Posterior vena cava (tissue), 2 donors: Measurements from ENCODE around the gene PBLD. TPM values are rescaled to one million over a fixed set of nuclear protein-coding genes. Genes with fewer than 3 reads are reported as not detected.
"Not testable (repeated sequence)": the region's sequence is repeated elsewhere in the genome, so short reads cannot be mapped to it uniquely, and the experiment has no call there.

Experiments used
- DNase-seq: peaks from one replicate; pipeline ENCODE4 v3.0.0-alpha.2; 2020; ENCODE audit warnings: low spot score
- intact Hi-C, 2 donors: fragments of 100-400 bp; cut with DNase I; formaldehyde crosslinking; loops; one replicate each; pipeline versions ENCODE4 v1.14.1 to v1.14.2; 2022 to 2023
- total RNA-seq, 2 donors: library from RNA; stranded (reverse); fragmentation: NEBNext Ultra II Directional; extraction: Animal tissue kit (Norgen Biotek cat#: 25700); gene quantifications; one replicate each; pipeline ENCODE4 v1.2.1, GENCODE V29; 2021
- donor health status: DM: yes; HTN: yes; CAD: no.
- donor health status: DM: yes; HTN: yes; CAD: no.

PBLD gene
- total RNA-seq, 2 donors from 2014 or later, result 9.4 to 12.5 TPM

DNA sequence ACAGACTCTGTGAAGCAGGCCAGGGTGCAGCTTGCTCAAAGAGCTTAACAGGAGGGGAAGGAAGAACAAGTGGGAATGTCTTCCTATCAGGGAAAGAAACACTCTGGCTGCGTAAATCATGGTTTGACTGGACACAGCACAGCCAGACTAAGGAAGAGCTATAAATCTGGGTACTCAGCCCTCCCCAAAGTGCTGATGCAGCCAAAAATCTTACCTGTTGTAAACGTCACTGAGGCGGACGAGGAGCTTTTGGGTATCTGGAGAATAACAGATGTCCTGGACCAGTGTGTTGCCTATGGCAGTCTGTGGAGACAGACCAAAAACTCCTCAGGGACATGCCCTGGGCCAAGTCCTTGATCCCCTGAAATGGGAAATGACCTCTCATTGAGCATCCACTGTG, 44.0 kb downstream of the PBLD start:
- intact Hi-C loops, result no loop called here
- no peak for DNase-seq

DNA sequence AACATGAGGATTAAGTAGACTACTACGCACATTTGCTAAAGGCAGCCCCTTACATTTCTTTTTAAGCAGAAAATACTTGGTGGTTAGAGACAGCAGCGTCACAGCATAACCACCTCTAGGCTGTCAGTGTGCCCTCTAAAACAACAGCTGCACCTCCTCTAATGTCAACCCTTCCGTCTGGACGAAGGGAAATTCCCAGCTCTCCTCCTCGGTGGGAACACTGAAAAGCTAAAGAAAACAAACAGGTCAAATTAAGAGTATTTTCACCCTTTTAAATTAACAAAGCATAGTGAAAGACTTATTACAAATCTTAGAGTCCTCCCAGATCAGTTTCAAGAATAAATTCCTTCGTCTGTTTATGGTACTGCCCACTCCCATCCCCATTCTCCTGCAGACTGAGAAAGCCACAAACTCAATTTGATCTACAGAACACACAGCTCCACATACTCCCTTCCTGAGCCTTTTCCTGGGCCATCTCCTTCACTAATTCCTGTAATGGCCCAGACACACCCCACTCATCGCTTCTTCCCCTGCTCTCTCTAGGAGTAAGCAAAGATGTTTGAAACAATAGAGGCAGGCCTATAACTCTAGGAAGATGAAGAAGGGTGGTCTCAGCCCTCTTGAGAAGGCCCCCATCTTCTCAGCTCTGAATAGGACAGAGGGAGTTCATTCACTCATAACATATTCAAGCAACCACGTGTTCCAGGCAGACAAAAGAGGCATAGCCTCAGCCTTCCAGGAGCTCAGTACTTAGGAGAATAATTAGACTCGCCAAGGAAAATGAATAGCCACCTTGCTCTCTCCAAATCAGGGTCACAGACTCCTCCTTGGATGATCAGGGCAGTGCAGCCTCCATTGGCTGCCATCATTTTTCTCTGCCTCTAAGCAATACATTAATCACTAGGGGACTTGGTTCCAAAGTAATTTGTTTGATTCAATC, 48.4 kb downstream of the PBLD start:
- intact Hi-C loops, result no loop called here
- DNase-seq, result no peak

DNA sequence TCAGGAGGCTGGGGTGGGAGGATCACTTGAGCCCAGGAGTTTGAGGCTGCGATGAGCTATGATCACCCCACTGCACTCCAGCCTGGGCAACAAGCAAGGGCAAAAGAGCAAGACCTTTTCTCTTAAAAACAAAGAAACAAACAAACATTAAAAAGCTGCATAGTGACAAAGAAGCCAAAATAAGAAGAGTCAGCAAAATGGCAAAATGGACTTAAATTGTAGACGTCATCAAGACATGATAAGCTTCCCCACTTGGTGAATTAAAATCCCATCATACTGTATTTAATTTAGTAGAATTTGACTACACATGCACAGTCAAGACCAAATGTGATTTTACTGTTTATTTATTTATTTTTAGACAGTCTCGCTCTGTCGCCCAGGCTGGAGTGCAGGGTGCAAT, 52.0 kb downstream of the PBLD start:
- no peak for DNase-seq
- intact Hi-C loops, result no loop called here

DNA sequence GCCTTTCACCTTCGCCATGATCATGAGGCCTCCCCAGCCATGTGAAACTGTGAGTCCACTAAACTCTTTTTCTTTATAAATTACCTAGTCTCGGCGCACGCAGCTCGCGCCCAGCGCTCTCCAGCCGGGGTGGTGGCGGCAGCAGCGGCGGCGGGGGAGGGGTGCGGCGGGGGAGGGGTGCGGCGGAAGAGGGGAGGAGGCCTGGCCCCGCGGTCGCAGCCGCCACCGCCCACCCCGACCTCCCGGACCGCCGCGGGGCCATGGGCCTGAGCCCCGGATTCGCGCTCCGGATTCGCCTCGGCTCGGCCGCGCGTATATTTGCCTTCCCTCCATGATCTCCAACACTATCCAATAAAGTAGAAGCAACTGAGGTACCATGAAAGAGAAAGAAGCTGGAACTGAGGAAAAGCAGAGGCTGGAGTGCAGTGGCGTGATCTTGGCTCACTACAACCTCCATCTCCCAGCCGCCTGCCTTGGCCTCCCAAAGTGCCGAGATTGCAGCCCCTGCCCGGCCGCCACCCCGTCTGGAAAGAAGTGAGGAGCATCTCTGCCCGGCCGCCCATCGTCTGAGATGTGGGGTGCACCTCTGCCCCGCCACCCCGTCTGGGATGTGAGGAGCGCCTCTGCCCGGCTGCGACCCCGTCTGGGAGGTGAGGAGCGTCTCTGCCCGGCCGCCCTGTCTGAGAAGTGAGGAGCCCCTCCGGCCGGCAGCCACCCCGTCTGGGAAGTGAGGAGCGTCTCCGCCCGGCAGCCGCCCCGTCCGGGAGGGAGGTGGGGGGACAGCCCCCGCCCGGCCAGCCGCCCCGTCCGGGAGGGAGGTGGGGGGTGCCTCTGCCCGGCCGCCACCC, 53.6 kb downstream of the PBLD start:
- intact Hi-C loops, DNase-seq: not testable (repeated sequence)

DNA sequence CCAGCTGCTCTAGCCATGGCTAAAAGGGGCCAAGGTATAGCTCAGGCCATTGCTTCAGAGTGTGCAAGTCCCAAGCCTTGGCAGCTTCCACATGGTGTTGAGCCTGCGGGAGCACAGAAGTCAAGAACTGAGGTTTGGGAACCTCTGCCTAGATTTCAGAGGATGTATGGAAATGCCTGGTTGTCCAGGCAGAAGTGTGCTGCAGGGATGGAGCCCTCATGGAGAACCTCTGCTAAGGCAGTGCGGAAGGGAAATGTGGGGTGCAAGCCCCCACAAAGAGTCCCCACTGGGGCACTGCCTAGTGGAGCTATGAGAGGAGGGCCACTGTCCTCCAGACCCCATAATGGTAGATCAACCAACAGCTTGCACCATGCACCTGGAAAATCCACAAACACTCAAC, 54.9 kb downstream of the PBLD start:
- intact Hi-C loops, DNase-seq: not testable (repeated sequence)

DNA sequence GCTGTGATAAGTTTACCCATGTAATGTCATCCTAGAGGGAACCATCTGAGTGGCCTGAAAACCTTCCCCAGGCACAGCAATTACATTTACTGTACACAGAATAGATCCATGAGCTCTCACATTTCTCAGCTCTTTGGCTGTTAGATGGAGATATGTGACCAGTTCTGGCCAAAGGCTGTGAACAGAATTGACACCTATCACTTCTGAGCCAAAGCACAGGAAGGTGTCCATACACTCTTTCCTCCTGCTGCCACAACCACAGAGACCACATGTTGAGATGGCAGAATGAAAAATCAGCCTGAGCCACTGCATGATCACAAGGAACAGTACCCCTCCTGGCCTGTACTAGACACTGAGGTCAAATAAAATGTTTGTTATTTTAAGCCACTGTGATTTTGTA, 56.5 kb downstream of the PBLD start:
- no peak for DNase-seq
- intact Hi-C loops, result no loop called here

DNA sequence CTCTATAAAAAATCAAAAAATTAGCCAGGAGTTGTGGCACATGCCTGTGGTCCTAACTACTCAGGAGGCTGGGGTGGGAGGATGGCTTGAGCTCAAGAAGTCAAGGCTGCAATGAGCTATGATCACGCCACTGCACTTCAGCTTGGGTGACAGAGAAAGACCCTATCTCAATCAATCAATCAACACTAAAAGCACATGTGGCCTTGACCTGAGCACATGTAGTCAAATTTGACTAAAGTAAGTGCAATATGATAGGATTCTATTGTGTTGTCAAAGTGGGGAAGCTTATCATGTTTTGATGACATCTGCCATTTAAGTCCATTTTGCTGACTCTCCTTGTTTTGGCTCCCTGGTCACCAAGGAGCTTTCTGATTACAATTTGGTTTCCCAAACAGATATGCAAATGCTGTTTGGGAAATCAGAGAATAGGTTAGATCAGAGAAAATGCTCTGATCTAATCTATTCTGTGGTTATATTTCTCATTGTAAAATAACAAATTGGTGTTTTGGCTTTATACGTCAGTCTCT, 57.1 kb downstream of the PBLD start:
- intact Hi-C loops, result no loop called here
- DNase-seq, result no peak

DNA sequence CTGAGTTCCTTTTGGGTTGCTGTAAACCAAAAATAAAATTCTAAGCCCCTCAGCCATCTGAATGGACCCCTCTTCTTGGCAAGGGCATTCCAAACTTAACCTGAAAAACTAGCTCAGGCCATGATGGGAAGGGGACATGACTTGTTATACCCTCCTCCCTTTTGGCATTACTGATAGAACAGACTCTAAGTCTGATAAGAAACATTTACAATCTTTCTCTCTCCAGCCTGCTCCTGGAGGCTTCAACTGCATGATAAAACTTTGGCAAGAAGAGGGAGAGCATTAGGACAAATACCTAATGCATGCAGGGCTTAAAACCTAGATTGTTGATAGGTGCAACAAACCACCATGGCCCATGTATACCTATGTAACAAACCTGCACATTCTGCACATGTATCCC, 59.9 kb downstream of the PBLD start:
- DNase-seq, result no peak
- intact Hi-C loops, result no loop called here

DNA sequence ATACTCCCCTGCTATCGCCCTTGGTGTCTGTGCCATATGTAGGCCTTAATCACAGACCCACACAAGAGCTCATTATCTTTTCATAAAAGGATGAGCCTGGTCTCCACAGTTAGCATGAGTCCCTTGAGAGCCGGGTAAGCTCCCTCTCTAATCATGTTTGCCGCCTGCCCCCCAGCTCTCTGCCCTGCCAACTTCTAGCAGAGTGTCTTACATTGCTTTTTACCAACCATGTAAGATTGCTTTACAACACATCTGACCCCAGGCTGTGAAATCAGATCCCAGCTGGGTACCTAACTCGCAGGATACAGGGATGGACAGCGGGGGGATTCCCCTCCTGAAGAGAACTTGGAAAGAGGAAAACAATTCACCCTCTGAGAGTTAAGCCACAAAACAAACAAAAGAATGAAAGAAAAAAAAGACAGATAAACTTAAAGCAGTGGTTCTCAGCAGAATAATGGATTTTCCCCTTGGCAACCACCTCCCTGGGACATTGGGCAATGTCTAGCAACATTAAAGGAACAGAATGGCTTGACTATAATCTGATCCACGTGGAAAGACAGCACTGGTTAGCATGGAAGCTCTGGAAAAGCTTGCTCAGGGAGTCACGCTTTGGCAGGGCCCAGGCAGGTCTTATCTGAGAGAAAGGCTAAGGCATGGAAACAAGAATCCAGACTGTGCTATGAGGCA, 61.4 kb downstream of the PBLD start:
- DNase-seq, result no peak
- intact Hi-C loops, result no loop called here

DNA sequence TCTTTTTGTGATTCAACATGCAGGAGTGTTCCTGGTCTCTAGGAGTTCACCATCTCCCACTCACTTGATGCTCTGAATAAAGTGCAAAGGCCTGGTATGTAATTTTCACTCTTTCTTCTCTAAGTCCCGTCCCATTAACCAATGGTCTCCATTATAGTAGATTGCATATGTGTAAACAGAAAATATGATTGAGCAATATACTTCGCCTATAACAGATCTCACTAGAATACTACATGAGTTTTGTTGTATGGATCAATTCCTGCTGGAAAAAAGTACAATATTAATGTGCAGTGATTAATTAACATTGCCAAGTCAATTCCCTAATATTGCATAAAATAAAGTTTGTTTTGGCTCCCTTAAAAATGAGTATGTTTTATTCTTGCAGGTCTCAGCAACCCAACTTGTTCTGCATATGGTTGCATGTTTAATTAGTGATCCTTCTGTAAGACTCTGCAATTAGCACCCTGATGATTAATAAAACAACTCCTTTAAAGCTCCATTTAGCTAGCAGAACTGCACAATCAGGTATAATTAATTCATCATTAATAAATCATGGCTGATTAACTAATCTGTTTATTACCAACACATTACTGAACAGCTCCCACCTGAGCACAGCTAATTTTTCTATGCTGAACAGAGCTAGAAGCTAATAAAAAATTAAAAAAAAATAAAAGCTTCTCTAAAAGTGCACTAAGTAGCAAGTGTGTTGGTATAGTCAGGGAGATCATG, 63.0 kb downstream of the PBLD start:
- DNase-seq, result no peak

DNA sequence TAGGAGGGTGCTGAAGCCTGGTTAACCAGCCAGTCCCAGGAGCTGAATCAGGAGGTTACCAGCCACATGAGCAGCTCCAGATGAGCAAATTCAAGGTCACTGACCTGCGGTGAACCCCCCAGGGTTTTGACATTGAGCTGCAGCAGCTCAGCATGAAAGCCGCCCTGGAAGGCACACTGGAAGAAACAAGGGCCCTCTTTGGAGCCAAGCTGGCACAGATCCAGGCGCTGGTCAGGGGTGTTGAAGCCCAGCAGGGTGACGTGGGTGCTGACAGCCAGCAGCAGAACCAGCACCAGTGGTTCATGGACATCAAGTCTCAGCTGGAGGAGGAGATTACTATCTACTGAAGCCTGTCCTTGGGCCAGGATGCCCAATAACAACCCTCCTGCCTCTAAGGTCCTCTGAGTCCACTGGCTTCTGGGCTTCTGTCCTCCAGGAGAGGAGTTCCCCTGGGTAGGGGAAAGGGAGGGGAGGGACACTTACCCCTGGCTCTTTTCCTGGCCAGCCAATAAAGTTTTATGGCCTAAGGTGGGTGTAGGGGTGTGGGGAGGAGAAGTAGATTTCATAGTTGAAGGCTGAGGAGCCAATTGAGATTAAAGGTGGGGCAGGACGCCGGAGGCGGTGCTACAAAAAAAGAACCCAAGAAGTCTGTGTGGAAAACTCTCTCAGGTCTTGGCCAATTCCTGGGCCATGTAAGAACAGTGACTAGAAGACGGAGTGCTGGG, 71.4 kb downstream of the PBLD start:
- intact Hi-C loops, result no loop called here
- DNase-seq, result no peak

More for the DNA sequence above, 63.0 kb downstream of the PBLD start:
- intact Hi-C loops, result no loop called here

DNA sequence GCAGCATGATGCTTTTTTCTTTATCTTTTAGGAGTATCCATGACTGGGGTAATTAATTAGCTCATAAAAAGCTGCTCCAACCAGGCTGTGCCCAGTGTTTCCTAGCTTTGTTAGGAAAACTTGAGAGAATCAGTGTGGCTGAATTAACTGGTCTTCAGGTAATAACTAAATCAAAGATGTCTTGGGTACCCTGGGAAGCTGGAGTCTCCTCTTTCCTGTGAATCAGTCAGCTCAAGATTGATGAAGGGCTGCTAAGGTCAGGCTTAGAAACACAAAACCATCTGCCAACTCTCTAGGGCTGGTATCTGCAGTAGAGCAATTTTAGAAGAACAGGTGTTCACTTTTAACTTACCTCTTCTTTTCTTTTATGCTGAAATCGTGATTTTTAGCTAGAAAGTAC, 79.4 kb downstream of the PBLD start:
- intact Hi-C loops, result no loop called here
- DNase-seq, result no peak

DNA sequence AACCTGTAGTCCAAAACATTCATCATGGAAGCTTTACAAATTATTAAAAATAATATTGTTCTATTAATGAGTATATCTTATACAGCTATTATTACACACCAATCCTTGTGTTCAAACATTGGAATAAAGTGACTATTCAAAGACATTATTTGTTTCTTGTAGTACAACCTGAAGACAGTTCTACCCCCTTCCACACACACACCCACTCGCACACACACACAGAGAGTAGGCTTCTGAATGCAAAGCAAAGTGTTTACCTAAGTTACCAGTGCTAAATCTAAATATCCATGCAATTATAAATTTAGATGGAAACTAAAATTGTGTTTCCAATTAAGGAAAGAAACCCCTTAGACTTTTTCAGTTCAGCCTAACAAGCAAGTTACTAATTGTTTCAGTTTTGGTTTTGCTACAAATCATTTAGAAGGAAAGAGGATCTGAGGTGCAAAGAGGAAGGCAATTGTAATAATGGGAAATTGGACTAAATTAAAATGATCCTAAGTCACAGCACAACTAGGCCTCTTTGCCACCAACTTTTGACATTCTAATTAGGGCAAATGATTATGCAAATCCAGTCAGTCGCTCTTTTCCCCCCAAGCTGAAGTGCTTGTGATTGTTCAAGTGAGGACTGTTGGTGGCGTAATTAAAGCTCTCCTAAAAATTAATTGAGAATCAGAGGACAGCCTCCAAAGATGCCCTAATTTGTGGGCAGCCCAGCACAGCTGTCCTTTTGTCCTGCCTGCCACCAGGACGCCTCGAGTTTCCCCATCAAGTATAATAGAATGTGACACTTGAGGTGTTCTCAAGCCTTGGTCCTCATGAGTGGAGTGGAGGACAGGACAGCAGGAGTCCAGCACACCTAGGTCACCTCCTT, 80.9 kb downstream of the PBLD start:
- intact Hi-C loops, result no loop called here

DNA sequence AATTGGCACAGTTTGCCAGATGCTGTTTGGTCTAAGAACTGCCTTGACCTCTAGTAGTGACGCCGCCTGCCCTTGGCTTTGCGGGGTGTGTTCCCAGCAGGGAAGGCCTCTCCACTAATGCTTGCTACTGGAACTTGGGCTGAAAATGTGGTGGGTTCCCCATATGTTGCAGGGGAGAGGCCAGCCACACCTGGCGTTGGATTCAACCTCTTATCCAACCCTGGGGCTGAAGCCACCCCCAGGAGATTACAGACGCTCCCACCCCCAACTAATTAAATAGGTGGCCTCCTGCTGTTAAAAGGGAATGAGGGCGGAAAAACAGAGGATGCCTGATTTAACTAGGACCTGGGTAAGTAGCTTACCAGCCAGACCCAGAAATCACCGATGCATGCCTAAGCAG, 81.6 kb downstream of the PBLD start:
- DNase-seq, result no peak
- intact Hi-C loops, result no loop called here

More for the DNA sequence above, 80.9 kb downstream of the PBLD start:
- no peak for DNase-seq

DNA sequence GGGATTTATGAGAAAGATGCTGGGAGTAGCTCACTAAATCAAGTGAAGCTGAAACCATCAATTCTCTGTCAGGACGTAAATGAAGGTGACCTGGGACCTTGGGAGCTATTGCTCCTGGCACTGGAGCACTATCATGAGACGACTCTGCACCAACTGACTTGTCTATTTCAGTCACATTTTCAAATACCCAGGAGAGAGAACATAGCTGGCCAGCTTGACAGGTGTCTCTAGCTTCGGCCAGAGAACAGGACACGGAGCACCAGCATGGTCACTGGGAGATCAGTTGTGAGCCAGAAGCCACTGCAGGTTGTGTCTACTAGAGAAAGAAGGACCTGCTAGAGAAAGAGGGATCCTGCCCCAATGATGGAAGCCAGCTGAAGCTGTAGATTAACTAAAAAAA, 83.4 kb downstream of the PBLD start:
- DNase-seq, result no peak

DNA sequence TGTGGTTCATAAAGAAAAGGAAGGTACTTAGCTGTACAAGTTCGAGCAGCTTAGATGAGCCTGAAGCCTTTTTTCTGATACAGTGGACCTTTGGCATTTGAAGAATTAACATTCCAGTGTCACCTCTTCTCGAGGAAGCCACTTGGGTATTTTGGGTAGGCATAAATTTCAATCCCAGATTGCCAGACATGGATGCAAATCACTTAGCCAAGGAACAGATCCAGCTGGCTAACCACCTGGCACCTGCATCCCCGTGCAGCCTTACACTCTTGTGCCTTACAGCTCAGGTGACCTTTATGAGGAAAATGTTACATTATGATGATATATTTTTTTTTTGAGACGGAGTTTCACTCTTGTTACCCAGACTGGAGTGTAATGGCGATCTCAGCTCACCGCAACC, 84.8 kb downstream of the PBLD start:
- intact Hi-C loops, result no loop called here
- no peak for DNase-seq

More for the DNA sequence above, 83.4 kb downstream of the PBLD start:
- intact Hi-C loops, result no loop called here

DNA sequence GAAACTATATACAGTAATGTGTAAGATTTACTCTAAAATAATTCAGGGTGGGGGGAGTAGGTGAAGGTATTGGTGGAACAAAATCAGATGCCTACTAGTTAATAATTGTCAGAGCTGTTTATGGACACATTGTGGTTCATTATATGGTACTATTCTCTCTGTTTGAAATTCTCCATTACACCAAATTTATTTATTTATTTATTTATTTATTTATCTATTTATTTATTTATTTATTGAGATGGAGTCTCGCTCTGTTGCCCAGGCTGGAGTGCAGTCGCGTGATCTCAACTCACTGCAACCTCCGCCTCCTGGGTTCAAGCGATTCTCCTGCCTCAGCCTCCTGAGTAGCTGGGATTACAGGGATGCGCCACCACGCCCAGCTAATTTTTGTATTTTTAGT, 86.3 kb downstream of the PBLD start:
- intact Hi-C loops, DNase-seq: not testable (repeated sequence)
